Thoracic aorta (tissue), 2 donors: ENCODE data around the gene ZDHHC9. TPM values are rescaled to one million over a fixed set of nuclear protein-coding genes. Genes with fewer than 3 reads are reported as not detected.

Experiments
- ATAC-seq: fragments of 150-250 bp; one replicate; pipeline ENCODE4 v1.8.0; 2017; ENCODE audit warnings: low read depth; ENCODE audit not compliant: insufficient number of reproducible peaks, low FRiP score
- DNase-seq: peaks from one replicate; pipeline ENCODE4 v3.0.0-alpha.2; 2020; ENCODE audit warnings: low spot score
- H3K27ac ChIP-seq, 2 donors: fragments of 200-600 bp; sonication (generic); 1 replicate in 1 of 2; 2 replicates in 1 of 2; pipeline ENCODE4 v1.5.1; 2016; ENCODE audit warnings: mild to moderate bottlenecking in 2 of 2, moderate library complexity in 2 of 2
- H3K27me3 ChIP-seq: fragments of 200-600 bp; sonication (generic); replicated peaks from 2 replicates; pipeline ENCODE4 v1.6.0; 2016; ENCODE audit warnings: mild to moderate bottlenecking; ENCODE audit not compliant: insufficient read depth
- H3K36me3 ChIP-seq: fragments of 200-600 bp; sonication (generic); one replicate; pipeline ENCODE4 v1.5.1; 2016
- H3K4me1 ChIP-seq, 2 donors: fragments of 200-600 bp; sonication (generic); 1 replicate in 1 of 2; 2 replicates in 1 of 2; pipeline versions ENCODE4 v1.5.1 to v1.6.0; 2016; ENCODE audit warnings: low read depth in 2 of 2, mild to moderate bottlenecking in 1 of 2; ENCODE audit not compliant: control insufficient read depth in 1 of 2
- H3K4me3 ChIP-seq: fragments of 200-600 bp; sonication (generic); 2 replicates; pipeline ENCODE4 v1.5.1; 2016; ENCODE audit warnings: mild to moderate bottlenecking
- H3K9me3 ChIP-seq: fragments of 200-600 bp; sonication (generic); 2 replicates; pipeline ENCODE4 v1.5.1; 2016
- CTCF ChIP-seq: fragments of 200-600 bp; sonication (generic); IDR thresholded peaks from one replicate; pipeline ENCODE4 v1.5.1; 2019; ENCODE audit warnings: antibody characterized with exemption
- total RNA-seq, 2 donors: library from RNA; depleted of rRNA; stranded (reverse); fragments of >200 nt; gene quantifications; one replicate each; pipeline versions ENCODE4 v1.1.0 to v1.2.3, GENCODE V29; 2016

Gene ZDHHC9
- total RNA-seq, 2 donors from 2014 or later = 18.3 to 38.4 TPM

- no peaks in the 10 kb centered on the region for H3K27me3 ChIP-seq
- H3K27ac ChIP-seq = no peak overlapping the region
- H3K9me3 ChIP-seq = no peaks in the 10 kb centered on the region
- H3K4me1 ChIP-seq = peaks cover 0 to 4% of the 10 kb centered on the region in 2 donors
- H3K4me3 ChIP-seq = no peak overlapping the region
- H3K36me3 ChIP-seq = no peaks in the 10 kb centered on the region
- TF ChIP-seq CTCF = no peak
- no peak for DNase-seq
- no peak for ATAC-seq
Observed at GRCh38 chrX:129846716-129847115, 3.0 kb upstream of the ZDHHC9 start.

GRCh38 chrX:129845616-129846190, 2.0 kb upstream of the ZDHHC9 start:
- TF ChIP-seq CTCF = no peak
- no peaks in the 10 kb centered on the region for H3K36me3 ChIP-seq
- no peak for DNase-seq
- H3K4me3 ChIP-seq = no peak overlapping the region
- no peaks in the 10 kb centered on the region for H3K9me3 ChIP-seq
- no peak overlapping the region for H3K27ac ChIP-seq
- H3K27me3 ChIP-seq = no peaks in the 10 kb centered on the region
- H3K4me1 ChIP-seq = peaks cover 0 to 7% of the 10 kb centered on the region in 2 donors
- ATAC-seq = no peak

- Histone ChIP-seq H3K27ac (peak overlapping the region; percentile 76 to 85), H3K9me3 (no peaks in the 10 kb centered on the region), H3K4me3 (peak overlapping the region; percentile 85), H3K4me1 (peaks cover 0 to 13% of the 10 kb centered on the region in 2 donors), H3K27me3 (no peaks in the 10 kb centered on the region), H3K36me3 (no peaks in the 10 kb centered on the region)
- TF ChIP-seq CTCF = no peak
- DNase-seq = no peak
- no peak for ATAC-seq
Observed at GRCh38 chrX:129843209-129843458, 552 bp downstream of the ZDHHC9 start.

- peak overlapping the region; percentile 85 for H3K4me3 ChIP-seq
- H3K27me3 ChIP-seq = no peaks in the 10 kb centered on the region
- ATAC-seq (peak; percentile 58), DNase-seq (no peak)
- no peaks in the 10 kb centered on the region for H3K36me3 ChIP-seq
- no peaks in the 10 kb centered on the region for H3K9me3 ChIP-seq
- peaks cover 0 to 13% of the 10 kb centered on the region in 2 donors for H3K4me1 ChIP-seq
- TF ChIP-seq CTCF = no peak
- peak overlapping the region; percentile 76 to 85 for H3K27ac ChIP-seq
Observed at GRCh38 chrX:129842510-129843208, 1.0 kb downstream of the ZDHHC9 start.

GRCh38 chrX:129840344-129840743, 3.3 kb downstream of the ZDHHC9 start:
- DNase-seq (no peak), ATAC-seq (no peak)
- Histone ChIP-seq H3K27ac (no peak overlapping the region), H3K9me3 (no peaks in the 10 kb centered on the region), H3K4me1 (peaks cover 0 to 13% of the 10 kb centered on the region in 2 donors), H3K36me3 (no peaks in the 10 kb centered on the region), H3K4me3 (no peak overlapping the region), H3K27me3 (no peaks in the 10 kb centered on the region)
- TF ChIP-seq CTCF = no peak
